GM19467 (cell line): Measurements from ENCODE around the gene TM9SF3.
"Not testable (repeated sequence)": the region's sequence is repeated elsewhere in the genome, so short reads cannot be mapped to it uniquely, and the experiment has no call there.

ENCODE experiments used
- ATAC-seq: cut with Tn5 transposase; IDR thresholded peaks from one replicate; pipeline ENCODE4 v1.9.1; 2021; ENCODE audit warnings: mild to moderate bottlenecking, moderate library complexity; ENCODE audit not compliant: unreplicated experiment

TM9SF3 gene

DNA sequence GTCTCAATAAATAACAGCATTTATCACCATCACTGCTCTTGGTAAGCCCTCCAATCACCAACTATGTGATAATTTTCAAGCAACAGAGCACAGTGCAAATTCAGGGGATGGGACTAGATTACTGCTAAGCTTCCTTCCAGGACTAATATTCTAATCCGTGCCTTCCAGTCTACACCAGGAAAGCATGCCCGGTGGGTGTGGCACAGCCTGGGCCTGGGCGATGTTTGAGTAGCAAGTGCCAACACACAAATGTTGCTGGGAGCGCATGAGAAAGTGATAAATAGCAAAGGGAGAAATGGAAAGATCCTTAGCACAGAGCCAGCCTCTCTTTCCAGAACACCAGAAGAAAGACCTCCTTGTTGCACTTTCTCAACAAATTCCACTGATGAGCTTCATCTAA is 13.5 kb upstream of the TM9SF3 start:
- no peak for ATAC-seq

DNA sequence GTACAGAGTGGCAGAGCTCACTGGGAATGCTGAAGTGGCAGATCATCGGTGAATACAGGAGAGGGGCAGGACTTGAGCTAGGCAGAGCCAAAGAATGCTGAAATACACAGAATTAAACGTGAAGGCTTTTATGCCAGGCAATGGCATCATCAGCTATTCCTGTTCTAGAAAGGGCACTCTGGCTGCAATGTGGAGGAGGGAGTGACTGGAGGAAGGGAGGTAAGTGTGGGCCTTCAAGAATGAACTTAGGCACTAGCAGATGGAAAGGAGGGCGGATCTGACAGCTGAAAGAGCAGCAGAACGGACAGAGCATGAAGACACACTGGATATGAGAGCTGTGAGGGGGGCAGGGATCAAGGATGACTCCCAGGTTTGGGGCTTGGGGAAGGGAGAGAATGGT is 12.0 kb upstream of the TM9SF3 start:
- ATAC-seq: no peak

DNA sequence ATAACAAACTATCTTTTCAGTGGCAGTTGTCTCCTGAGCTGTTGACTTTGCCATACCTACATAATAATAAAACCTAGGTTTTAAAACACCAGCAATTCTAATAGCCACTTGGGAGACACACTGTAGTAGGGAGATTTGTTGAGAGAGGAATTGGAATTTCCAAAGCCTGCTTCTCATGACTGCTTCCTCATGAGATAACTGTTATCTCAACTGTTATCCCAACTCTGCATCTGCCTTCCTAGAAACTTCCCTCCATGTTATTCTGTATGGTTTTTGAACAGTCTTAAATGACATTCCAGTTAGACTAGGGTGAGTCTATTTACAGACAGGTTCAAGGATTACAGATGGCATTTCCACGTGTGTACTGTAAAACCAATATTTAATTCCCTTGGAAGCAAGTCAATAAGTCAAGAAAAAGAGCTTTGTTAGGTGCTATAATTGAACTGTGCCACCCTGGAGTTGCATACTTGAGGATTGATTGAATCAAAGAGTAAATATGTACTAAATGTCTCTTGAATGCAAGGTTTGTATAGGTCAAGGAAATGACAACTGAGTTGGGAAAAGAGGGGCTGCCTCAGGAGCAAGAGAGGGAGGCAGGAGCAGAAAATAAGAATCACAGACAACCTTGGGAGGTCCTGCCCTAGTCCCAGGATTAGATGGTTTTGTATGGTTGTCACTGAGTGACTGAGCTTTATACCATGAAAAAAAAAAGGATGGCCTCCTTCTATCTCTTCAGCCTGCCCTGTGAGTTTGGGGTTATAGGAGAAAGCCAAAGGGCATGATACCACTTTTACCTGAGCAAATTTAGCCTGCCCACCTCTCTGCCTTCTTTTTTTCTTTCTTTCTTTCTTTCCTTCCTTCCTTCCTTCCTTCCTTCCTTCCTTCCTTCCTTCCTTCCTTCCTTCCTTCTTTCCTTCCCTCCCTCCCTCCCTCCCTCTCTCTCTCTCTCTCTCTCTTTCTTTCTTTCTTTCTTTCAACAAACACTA is 9.9 kb upstream of the TM9SF3 start:
- ATAC-seq: no peak

DNA sequence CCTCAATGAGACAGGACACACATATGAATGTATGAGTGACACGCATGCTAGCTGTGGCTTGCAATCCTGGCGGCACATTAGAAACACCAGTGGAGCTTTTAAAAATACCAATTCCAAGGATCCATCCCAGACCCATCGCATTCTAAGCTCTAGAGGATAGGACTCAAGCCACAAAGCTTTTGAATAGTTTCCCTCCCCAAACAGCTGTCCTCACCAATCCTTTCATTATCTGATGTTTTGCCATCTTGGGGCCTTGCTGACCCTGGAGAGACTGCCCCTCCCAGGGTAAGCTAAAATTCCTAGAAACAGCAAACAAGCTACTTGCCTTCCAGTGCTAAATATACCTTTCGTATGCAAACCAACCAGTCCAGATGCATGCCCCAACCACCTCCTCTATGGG is 8.9 kb upstream of the TM9SF3 start:
- no peak for ATAC-seq

DNA sequence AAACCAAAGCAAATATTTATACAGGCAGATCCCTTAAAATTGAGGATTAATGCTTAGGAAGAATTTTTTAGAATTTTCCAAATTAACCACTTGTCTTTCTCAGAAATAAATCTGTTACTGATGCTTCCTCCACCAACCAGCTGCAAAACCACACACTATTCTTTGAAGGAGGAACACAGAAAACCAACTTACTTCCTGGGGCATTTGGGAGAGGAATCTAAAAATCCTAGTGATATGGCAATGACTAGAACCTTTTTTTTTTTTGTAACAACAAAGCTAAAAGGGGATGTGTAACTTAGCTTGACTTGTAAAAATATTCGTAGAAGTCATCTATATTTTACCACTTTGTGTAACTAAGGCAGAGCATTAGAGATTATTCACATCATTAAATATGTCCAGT is 5.1 kb upstream of the TM9SF3 start:
- no peak for ATAC-seq

DNA sequence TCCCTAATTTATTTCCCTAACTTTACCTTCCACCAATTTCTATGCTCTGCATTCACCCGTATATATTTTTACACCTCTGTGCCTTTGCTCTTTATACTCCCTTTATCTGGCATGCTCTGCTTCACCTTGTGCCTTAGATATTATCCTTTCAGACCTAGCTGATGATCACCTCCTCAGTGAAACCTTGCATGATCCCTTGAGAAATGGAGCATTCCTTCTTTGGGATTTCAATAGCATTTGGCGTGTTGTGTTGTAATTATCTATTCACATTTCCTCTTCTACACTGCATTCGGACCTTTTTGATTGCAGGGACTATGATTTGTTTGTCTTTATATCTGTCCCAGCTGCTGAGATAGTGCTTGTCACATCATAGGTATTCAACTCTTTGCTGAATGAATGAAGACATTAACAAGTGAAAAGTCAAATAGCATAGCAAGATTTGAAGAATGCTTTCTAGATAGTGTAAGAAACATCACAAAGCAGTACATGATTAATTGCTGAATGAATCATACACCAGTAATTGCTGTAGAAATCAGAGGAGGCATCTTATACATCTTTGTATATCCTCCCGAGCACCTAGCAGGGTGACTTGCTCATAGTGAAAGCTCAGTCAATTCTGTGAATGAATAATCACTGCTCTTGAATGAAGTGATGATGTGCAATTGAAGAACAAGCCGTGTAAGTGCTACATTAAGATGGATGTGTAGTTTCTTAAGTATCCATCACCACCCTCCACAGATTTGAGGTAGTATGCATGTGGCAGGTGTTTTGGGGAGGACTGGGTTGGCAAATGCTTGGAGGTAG is 2.0 kb upstream of the TM9SF3 start:
- peak; percentile 31 for ATAC-seq

DNA sequence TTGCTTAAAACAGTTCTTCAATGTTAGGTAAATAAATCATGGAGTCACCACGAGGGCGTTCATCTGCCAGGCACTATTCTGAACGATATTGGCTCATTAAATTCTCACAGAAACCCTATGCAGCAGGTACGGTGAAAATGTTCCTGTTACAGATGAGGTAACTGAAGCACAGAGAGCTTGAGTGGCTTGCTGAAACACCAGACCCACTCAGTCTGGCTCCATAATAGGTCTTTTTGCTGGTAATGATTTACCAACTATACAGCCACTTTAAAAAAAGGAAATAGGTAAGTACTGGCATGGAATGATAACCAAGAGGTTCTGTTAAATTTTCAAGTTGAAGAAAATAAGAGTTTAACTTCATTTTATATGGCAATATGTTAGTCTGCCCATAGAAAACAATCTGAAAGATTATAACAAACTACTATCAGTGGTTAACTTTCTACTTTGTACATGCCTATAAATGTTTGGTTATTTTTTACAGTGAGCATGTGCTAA is 1.3 kb upstream of the TM9SF3 start:
- ATAC-seq: no peak

DNA sequence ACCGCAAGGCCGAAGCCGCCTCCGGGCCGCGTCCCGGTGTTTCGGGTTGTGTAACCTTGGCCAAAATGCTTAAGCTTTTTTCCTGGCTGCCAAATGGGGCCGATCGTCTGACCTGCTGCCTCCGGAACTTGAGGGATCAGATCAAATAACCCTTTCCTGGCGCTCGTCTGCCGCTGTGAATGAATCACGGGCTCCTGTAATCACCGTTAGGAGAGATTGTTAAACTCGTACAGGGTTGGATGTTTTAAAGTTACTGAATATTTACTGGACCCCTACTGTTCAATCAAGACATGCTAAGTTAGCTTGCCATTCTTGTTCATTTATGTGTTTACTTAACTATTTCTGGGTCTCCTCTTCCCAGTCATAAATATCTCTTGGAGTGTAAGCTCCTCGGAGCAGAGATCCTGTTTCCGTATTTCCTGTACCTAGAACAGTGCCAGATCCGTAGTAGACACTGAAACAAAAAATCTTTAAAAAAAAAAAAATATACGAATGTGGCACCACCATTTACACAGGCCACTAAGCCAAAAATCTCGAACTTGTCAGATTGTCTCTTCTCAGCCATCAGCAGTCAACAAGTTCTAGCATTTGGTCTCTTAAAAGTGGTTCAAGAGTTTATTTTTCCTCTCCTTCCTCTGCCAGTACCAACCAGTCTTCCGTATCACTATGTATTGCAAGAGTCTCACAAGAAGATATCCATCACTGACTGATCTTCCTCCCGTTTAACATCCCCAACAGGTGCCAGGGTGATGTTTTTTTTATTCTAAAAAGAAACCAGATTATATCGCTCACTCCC is 650 bp upstream of the TM9SF3 start:
- ATAC-seq: no peak

DNA sequence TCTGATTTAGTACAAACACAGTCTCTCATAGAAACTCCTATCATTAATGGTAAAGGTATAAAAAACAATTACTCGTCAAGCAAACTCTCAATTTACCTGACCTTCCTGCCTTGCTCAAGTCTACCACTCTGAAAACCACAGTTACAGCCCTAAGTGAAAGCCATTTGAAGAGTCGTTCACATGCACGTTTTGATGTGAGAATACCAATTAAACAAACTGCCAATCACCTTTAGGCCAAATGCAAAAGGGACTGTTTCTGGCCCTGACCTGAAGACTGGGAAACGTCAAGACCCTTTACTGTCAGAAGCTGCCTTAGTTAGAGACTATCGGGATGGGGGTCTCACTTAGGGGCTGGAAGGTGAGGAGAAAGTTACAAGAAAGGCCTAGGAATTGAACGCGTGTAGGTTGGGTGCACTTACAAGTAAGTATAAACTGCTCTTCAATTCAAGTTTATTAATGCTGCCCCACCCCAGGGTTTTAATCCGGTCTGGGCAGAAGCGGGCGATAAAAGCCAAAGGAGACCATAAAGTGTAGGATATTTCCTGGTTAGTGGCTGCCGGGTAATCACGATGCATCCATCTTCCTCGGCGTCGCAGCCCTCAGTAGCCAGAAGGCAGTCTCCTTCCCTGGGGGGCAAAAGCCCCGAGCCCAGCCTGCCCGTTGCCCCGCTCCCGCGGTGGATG is 935 bp downstream of the TM9SF3 start:
- ATAC-seq: no peak

DNA sequence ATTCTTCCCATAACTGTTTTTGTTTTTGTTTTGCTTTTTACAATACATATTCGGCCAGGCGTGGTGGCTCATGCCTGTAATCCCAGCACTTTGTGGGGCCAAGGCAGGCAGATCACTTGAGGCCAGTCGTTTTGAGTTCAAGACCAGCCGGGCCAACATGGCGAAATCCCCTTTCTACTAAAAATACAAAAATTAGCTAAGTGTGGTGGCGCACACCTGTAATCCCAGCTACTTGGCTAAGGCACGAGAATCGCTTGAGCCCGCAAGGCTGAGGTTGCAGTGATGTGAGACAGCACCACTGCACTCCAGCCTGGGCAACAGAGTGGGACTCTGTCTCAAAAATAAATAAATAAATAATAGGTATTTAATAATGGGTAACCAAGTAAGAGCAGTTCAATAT is 2.3 kb downstream of the TM9SF3 start:
- no peak for ATAC-seq

DNA sequence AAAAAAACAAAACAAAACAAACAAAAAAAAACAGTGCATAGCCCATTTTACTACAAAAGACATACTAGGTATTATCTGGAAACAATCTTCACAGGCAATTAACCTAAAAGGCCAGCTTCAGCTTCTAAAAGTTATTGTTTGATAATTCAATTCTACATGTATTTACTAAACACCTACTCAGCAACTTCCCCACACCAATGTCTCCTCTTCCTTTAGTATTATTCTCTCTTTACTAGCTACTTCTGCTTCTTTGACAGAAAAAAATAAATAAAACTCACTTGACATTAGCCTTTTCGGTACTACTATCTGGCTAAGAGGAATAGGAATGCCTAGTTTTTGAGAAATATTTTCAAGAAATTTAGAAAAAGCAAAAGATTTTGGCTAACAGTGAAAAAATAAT is 2.8 kb downstream of the TM9SF3 start:
- no peak for ATAC-seq

DNA sequence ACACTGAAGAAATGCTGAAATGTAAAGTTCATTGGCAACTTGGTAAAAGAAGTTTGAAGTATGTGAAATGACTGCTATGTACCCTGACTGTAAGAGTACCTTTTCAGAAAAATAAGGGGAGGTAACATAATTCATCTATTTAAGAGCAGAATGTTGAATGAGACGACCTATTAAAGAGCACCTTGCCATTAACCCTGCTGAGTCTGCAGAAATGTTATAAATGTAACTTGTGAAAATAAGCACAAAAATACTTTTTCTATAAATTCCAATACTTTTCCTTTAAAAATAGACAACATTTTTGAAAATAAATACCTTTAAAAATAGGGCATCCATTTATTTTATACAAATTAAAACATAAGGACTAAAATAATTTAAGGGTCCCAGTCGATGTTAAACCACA is 7.7 kb downstream of the TM9SF3 start:
- no peak for ATAC-seq

DNA sequence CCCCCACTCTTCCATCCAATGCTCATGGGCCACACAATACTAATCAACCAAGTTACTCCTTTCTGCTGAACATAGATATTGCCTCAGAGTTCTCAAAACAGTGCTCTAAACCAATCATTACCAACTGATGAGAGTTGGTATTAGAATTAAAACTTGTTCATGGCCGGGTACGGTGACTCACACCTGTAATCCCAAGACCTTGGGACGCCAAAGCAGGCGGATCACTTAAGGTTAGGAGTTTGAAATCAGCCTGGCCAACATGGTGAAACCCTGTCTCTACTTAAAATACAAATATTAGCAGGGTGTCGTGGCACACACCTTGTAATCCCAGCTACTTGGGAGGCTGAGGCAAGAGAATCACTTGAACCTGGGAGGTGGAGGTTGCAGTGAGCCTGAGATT is 8.2 kb downstream of the TM9SF3 start:
- ATAC-seq: no peak

DNA sequence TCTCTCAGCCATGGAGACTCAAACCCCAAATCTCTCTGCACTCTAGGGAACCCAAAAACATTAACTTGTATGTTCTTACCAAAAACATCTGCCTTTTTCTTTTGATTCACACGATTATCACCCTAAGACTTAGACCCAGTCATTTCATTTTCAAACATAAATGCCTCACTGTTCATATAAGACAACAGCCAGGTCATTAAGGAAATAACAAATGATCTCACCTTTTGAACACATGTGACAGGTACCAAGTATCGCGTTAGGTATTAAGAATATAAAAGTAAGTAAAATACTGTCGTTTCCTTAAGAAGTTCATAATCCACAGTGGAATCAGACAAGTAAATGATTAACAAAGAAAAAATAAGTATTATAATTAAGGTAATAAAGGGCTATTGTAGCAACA is 8.8 kb downstream of the TM9SF3 start:
- ATAC-seq: no peak

DNA sequence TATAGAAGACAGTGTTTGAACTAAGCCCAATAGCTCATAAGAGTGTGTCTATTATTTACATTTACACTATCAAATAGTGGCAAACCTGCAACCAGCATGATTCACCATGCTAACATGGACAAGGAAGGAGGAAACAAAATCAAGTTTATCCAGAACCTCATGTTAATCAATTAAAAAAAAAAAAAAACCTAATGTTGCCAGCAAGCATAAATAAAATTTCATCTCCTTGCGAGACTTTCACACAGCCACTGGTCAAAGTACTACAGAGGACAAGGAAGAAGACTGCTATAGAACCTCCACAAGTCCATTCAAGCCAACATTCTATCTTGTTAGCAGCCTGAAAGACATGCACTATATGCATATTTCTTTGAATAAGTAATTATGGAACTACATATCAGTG is 9.7 kb downstream of the TM9SF3 start:
- no peak for ATAC-seq

DNA sequence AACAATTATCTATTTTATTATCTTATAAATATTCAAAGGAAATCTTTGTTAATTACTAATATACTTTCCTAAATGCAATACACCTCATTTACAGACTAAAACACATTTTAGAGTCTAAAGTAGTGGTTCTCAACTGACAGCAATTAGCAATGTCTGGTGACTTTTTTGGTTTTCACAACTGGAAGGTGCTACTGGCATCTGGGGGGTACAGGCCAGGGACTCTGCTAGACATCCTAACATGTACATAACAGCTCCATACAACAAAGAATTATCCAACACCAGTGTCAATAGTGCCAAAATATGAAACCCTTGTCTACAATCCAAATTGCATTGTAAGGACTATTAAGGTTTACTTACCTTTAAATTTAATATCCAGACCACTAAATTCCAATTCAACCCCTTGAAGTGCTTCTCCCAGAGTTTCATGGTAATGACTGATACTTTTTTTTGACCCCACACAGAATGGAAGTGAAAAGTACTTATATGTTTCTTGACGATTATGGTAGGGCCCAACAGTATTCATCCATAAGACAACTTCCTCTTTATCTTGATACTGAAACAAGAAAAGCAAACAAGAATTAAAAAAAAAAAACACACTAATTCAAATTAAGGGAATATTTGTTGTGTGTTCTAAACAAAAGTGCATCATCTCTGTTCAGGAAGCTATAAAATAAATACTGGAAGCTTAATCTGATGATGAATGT is 10.4 kb downstream of the TM9SF3 start:
- no peak for ATAC-seq

DNA sequence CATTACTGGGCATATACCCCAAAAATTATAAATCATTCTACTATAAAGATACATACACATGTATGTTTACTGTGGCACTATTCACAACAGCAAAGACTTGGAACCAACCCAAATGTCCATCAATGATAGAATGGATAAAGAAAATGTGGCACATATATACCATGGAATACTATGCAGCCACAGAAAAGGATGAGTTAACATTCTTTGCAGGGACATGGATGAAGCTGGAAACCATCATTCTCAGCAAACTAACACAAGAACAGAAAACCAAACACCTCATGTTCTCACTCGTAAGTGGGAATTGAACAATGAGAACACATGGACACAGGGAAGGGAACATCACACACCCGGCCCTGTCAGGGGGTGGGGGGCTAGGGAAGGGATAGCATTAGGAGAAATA is 12.2 kb downstream of the TM9SF3 start:
- not testable (repeated sequence) for ATAC-seq

DNA sequence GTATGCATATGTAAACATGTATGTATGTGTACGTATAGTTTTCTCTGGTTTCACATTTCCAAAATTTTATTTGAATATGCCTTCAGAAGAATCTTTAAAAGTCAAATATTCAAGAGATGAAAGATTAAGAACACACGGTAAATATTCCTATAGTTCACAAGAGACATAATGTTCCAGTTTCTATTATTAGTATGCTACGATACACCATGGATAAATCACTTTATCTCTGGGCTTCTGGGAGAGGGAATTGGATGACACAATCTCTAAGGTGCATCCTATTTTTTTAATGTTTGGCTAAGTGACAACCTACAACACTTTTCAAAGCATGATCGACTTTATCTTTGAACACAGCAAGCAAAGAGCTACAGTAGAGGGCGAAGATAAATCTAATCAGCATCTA is 13.8 kb downstream of the TM9SF3 start:
- no peak for ATAC-seq

DNA sequence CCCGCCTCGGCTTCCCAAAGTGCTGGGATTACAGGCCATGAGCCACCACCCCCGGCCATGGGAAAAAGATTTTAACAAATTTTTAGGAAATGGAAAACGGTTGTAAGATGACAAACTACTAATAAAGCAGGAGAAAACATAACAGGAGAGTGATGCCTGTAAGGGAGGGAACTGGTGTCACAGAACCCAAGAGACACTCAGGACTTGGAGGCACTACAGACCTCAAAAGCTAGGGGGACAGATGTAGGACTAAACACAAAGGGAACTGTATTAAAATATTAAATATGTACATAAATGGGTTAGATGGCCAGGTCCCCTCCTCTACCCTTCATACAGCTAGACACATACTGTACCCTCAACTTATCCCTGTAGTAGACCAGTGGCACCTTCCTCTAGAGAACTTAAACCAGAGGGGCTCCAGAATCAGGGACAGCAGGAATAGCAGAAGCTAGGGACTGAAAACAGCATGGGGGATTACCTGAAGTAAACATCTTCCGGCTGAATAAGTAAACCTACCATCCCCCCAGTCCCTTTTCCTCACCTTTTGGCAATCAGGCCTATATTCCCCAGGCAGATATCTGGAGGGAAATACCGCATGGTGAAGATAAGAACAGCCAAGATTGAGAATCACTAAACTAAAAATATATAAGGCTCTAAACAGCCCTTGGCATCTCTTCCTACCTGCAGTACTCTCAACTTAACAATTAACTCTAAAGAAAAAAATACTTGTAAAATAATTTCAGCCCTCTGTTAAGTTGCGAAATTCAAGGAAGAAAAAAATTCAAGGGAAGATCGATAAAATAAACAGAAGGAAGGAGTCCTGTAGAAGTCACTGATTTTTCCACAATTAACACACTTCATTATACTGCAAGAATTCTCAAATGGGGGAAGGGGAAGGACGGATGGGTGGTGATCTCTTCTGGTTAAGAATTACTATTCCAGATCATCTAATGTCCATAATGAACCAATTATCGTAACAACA is 15.5 kb downstream of the TM9SF3 start:
- no peak for ATAC-seq
